Endometrium (tissue), 2 donors: ENCODE results near the gene CCL13.

Experiments
- FAIRE-seq: peaks from 2 replicates; lab custom pipeline; 2012; peaks lifted over from hg19 to GRCh38; lab: Jason Lieb, UNC
- donor health status: control.
- donor health status: control.

Gene CCL13

GRCh38 chr17:34364751-34365150, 8.5 kb downstream of the CCL13 start:
- FAIRE-seq: no peak

GRCh38 chr17:34365340-34365739, 9.1 kb downstream of the CCL13 start:
- no peak for FAIRE-seq

GRCh38 chr17:34366010-34366409, 9.7 kb downstream of the CCL13 start:
- no peak for FAIRE-seq

- FAIRE-seq: no peak
Measured at GRCh38 chr17:34366529-34367107, 10.3 kb downstream of the CCL13 start.

DNA sequence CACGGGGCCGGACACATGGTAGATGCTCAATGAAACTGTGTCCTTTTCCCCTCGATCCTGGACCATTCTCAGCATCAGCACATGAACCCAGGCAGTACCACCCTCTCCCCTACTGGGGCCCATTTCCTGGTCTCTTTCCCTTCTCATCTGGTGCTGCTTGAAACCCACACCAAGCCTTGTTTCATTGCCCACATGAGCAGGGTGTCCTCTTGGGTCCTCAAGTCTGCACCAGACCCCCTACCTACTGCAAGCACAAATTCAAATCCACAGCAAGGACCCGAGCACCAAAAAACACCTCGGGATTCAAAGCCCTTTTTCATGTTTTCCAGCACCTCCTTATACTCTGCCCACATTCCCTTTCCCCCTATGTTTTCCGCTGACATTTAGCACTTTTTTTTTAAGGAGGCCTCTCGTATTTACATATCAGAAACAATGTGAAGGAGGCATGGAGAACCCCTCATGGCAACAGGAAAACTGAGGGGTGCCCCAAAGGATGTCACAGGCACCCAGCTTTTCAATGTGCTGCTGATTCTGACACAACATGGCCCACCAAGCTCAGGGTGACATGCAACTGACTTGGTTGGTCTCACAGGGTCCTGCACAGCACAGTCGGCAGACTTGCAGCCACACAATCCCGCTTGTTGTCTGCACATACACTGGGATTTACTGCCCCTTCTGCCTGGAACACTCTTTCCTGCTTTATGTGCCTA, 11.4 kb downstream of the CCL13 start:
- no peak for FAIRE-seq

GRCh38 chr17:34368196-34368945, 12.1 kb downstream of the CCL13 start:
- FAIRE-seq: no peak

DNA sequence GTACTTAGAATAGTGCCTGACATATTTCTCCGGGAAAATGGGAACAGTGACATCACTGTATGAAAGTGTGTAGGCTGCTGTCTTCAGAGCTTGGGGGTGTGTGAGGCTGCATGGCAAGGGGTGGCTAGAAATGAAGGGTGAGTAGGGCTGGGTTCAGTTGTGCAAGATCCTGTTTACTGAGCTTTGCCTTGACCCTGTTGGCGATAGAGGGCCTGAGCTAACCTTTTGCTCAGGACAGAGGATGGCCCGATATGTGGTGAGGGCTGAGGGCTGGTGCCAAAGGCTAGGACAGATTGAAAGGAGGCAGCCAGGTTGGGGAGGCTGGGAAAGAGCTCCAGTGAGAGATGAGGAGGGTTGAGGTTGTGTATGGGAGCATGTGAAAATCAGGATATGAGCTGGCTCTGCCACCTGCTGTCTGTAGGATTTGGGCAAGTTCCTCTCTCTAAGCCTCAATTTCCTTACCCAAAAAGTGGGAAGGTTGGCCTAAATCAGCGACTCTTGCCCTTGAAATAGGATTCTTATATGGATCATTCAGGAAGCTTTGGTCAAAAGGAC, 12.7 kb downstream of the CCL13 start:
- no peak for FAIRE-seq

DNA sequence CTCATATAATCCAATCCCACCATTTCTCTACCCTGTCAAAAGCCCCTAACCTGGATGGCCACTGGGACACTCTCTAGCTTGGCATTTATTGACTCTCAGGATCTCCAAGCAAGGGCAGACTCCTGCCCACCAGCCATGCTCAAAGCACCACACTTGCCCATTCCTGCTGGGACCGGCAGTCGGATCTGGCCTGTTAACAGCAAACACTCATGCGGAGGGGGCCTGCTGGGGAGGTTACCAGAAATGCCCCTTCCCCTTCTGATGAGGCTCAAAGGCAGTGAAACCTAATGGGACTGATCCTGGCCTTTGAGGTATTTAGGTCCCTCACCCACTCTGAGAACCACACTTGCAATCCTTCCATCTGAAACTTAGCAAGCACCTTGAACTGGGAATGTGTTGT, 13.3 kb downstream of the CCL13 start:
- FAIRE-seq: no peak

DNA sequence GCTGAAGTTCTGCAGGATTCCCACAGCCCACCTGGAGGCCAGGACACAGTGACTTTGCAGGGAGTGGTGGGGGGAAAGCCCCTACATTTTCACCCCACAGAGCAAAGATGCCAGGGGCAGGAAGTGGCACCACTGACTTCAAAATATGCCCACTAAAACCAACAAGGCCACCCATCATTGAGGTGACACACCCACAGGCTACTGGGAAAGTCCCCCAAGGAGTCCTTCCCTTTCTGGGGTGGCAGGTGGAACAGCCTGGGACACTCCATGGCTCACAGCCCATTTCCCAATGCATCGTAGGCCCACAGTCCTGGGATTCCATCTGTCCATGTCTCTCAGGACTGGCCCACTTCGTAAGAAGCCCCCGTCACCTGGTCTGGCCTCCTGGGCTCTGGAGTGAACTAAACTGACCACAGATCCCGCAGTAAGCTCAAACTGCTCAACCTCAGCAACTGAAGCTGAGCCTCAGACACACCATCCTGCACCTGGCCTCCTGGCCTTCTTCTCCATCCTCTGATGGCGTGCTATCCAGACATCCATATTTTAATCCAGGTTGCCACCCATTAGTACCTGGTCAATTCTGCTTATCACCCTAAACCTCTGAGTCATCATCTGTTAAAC, 14.2 kb downstream of the CCL13 start:
- no peak for FAIRE-seq

- FAIRE-seq: no peak
Measured at GRCh38 chr17:34370997-34371395, 14.7 kb downstream of the CCL13 start.

- FAIRE-seq: no peak
Measured at GRCh38 chr17:34371405-34372100, 15.3 kb downstream of the CCL13 start.

DNA sequence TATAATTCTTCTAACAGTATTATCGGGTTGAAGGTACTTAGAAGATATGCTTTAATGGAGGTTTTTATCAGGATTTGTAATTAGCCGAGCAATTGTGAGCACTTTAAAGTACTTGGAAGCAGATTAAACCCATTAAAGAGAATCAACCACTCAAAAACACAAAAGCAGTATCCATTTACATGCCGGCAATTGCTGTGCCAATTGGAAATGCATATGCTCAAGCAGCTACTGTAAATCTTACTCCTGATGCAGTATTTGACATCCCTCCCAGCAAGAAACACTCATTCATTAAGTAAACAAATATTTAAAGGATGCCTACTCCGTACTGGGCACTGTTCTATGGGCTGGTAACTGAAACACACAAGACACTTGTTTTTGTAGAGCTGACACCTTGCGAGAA, 18.2 kb downstream of the CCL13 start:
- FAIRE-seq: no peak

DNA sequence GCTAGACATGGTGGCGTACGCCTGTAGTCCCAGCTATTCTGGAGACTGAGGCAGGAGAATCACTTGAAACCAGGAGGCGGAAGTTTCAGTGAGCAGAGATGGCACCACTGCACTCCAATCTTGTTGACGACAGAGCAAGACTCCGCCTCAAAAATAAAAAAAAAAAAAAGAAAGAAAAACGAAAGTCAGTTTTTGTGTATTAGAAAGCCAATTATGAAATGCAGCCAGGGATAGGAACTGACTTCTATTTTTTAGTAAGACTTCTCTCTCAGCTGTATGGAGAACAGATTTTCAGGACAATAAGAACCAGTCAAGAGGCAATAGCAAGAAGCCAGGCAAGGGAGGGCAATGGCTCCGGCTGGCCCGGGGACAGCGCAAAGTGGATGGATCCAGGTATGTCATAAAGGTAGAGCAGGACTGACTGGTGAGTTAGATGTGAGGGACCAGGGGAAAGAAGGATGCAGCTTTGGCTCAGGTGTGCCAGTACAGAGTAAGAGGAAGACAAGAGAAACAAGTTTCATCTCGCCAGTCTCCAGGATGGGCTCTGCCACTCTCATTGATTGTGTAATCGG, 19.2 kb downstream of the CCL13 start:
- no peak for FAIRE-seq

DNA sequence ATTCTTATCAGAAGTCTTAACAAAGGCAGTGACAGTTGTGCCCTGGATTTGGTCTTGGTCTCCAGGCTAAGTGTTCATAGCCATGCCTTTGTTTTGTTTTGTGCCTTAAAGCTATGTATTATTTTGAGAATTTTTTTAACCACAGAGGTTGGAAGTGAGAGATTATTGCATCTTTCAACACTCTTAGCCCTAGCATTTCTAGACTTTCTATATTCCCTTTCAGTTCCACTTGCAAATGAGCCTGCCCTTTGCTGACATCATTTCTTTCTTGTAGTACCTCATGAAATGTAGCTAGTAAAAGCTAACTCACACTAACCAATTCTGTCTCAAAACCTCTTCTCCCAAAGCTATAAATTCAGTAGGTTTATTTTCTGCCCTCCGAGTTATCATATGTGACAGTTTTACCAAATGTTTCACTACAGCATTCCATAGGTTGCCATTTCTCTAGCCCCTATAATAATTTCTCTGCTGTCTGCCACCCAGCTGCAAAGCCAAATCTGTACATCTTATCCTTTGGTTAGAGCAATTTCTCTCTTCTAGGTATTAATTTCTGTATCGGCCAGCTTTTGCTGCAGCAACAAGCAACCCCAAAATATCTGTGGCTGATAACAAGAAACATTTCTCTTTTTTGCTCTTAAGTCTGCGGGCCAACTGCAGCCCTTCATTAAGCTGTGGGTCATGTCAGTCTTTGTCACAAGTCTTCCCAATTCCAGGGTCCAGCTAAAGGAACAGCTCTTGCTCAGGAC, 21.0 kb downstream of the CCL13 start:
- no peak for FAIRE-seq

- FAIRE-seq: peak; percentile 82
Measured at GRCh38 chr17:34378664-34379101, 22.4 kb downstream of the CCL13 start.

GRCh38 chr17:34379868-34380267, 23.6 kb downstream of the CCL13 start:
- no peak for FAIRE-seq

DNA sequence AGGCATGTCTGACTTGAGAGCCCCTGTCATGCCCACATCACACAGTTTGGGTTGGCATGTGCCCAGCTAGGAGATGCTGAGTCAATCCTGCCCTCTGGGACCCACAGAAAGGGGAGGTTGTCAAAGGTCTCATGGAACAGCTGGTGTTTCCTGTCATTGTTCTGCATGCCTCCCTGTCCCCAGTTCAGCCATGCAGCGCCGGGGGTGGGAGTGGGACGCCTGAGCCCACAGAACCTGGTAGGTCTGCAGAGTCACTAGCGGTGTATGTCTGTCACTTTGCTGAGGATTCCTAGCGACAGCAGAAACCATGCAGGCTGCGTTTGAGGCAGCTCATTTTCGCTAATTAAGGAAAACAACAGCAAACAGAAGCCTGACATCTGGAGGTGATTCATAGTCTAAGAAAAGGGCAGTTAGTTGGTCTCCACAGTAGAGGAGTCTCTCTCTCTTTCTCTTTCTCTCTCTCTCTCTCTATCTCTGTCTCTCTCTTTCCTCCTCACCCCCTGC, 26.4 kb downstream of the CCL13 start:
- no peak for FAIRE-seq

GRCh38 chr17:34383216-34383615, 26.9 kb downstream of the CCL13 start:
- no peak for FAIRE-seq

- no peak for FAIRE-seq
Measured at GRCh38 chr17:34384271-34384670, 28.0 kb downstream of the CCL13 start.

- FAIRE-seq: no peak
Measured at GRCh38 chr17:34384822-34385605, 28.7 kb downstream of the CCL13 start.
